Inflammatory macrophage treated with lipopolysaccharide for 4 hours (primary cell): ENCODE data around the gene KCNAB3.
A peak's percentile ranks its signal among the peaks of the same experiment; 100 is the strongest.
"Not testable (repeated sequence)": the region's sequence is repeated elsewhere in the genome, so short reads cannot be mapped to it uniquely, and the experiment has no call there.

Experiments
- DNase-seq: peaks from one replicate; pipeline ENCODE4 v3.0.0-alpha.2; 2020

KCNAB3 gene

GRCh38 chr17:7929158-7930023 lies at the start of gene KCNAB3:
TSS of gene KCNAB3 (minus strand) at chr17:7929856. CDS start at chr17:7929435, 421 bp downstream.
- no peak for DNase-seq

- DNase-seq, result no peak
Observed at GRCh38 chr17:7977805-7978204, 48.1 kb upstream of the KCNAB3 start.

GRCh38 chr17:7977039-7977438 lies 47.4 kb upstream of the KCNAB3 start:
- no peak for DNase-seq

GRCh38 chr17:7974638-7975131 lies 45.0 kb upstream of the KCNAB3 start:
- no peak for DNase-seq

GRCh38 chr17:7972131-7972785 lies 42.6 kb upstream of the KCNAB3 start:
- DNase-seq, result no peak

GRCh38 chr17:7971651-7972050 lies 42.0 kb upstream of the KCNAB3 start:
- no peak for DNase-seq

- peak; percentile 95 for DNase-seq
Observed at GRCh38 chr17:7969433-7969832, 39.8 kb upstream of the KCNAB3 start.

- DNase-seq, result no peak
Observed at GRCh38 chr17:7967751-7968150, 38.1 kb upstream of the KCNAB3 start.

GRCh38 chr17:7961421-7961820 lies 31.8 kb upstream of the KCNAB3 start:
- DNase-seq, result no peak

GRCh38 chr17:7959503-7960253 lies 30.0 kb upstream of the KCNAB3 start:
- peak; percentile 51 for DNase-seq

GRCh38 chr17:7956228-7956965 lies 26.7 kb upstream of the KCNAB3 start:
- no peak for DNase-seq

GRCh38 chr17:7955414-7956227 lies 26.0 kb upstream of the KCNAB3 start:
- DNase-seq, result no peak

- DNase-seq, result not testable (repeated sequence)
Observed at GRCh38 chr17:7953266-7953665, 23.6 kb upstream of the KCNAB3 start.

GRCh38 chr17:7951143-7951792 lies 21.6 kb upstream of the KCNAB3 start:
- DNase-seq, result no peak

GRCh38 chr17:7950578-7950977 lies 20.9 kb upstream of the KCNAB3 start:
- DNase-seq, result no peak

GRCh38 chr17:7947651-7948050 lies 18.0 kb upstream of the KCNAB3 start:
- no peak for DNase-seq

GRCh38 chr17:7946441-7946840 lies 16.8 kb upstream of the KCNAB3 start:
- DNase-seq, result no peak

GRCh38 chr17:7945651-7946050 lies 16.0 kb upstream of the KCNAB3 start:
- DNase-seq, result no peak

GRCh38 chr17:7944326-7944725 lies 14.7 kb upstream of the KCNAB3 start:
- no peak for DNase-seq

GRCh38 chr17:7943291-7943690 lies 13.6 kb upstream of the KCNAB3 start:
- DNase-seq, result no peak

- DNase-seq, result no peak
Observed at GRCh38 chr17:7940743-7941142, 11.1 kb upstream of the KCNAB3 start.
